BLaER1 (cell line): ENCODE results near the gene TTLL12.

Experiments used
- H3K27ac ChIP-seq: shearing (Covaris generic); formaldehyde crosslinking; 2 replicates; pipeline ENCODE4 v1.8.1; 2022
- H3K27me3 ChIP-seq: shearing (Covaris generic); formaldehyde crosslinking; 2 replicates; pipeline ENCODE4 v1.8.1; 2022
- H3K36me3 ChIP-seq: shearing (Covaris generic); formaldehyde crosslinking; 2 replicates; pipeline ENCODE4 v1.8.1; 2022
- H3K4me1 ChIP-seq: shearing (Covaris generic); formaldehyde crosslinking; 2 replicates; pipeline ENCODE4 v1.8.1; 2022
- H3K4me2 ChIP-seq: shearing (Covaris generic); formaldehyde crosslinking; 2 replicates; pipeline ENCODE4 v1.8.1; 2022
- H3K4me3 ChIP-seq: shearing (Covaris generic); formaldehyde crosslinking; 2 replicates; pipeline ENCODE4 v1.8.1; 2022
- H3K9ac ChIP-seq: shearing (Covaris generic); formaldehyde crosslinking; 2 replicates; pipeline ENCODE4 v1.8.1; 2022
- H3K9me3 ChIP-seq: shearing (Covaris generic); formaldehyde crosslinking; 2 replicates; pipeline ENCODE4 v1.8.1; 2022
- H4K20me1 ChIP-seq: shearing (Covaris generic); formaldehyde crosslinking; 2 replicates; pipeline ENCODE4 v1.8.1; 2022
- Cebpa-rat ChIP-seq: shearing (Covaris generic); IDR thresholded peaks from 2 replicates; pipeline ENCODE4 v1.8.1; 2022

The TTLL12 gene

DNA sequence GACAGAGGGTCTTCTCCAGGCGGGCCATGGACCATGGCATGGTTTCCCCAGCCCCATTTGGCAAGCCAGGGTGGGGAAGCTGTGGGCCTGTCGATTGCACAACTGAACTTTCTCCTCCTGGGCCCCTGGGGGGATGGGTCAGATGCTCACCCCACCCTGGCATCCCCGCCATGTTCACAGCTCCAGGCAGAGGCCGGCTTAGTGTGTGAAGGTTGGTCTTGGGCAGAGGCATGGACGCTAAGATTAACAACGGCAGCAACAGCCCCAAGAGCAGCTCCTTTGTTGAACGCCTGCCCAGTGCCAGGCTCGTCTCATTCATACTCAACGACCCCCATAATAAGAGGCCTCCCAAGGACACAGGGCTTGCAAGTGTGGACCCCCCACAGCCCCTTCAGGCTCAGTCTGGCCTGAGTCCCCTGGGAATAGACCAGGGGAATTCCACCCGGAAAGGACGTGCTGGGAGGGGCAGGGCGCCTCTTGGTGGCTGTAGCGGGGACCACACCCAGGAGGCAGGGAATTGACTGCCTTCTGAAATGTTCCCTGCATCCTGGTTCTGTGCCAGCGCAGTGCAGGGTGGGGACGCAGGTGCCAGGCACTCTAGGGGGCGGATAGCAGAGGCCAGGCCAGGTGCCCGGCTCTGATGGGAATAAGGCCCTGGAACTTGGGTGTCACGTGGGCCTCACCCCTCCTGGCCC is 27.3 kb downstream of the TTLL12 start:
- H3K27me3 ChIP-seq = no peaks in the 10 kb centered on the region
- no peak overlapping the region for H3K9ac ChIP-seq
- TF ChIP-seq Cebpa-rat = no peak
- H3K4me3 ChIP-seq = no peak overlapping the region
- H3K4me1 ChIP-seq = peaks cover 74% of the 10 kb centered on the region
- H3K9me3 ChIP-seq = no peaks in the 10 kb centered on the region
- H3K36me3 ChIP-seq = peaks cover 65% of the 10 kb centered on the region
- no peak overlapping the region for H3K4me2 ChIP-seq
- H4K20me1 ChIP-seq = peaks cover 98% of the 10 kb centered on the region
- no peak overlapping the region for H3K27ac ChIP-seq

- H3K36me3 ChIP-seq = peaks cover 65% of the 10 kb centered on the region
- H4K20me1 ChIP-seq = peaks cover 95% of the 10 kb centered on the region
- H3K4me2 ChIP-seq = no peak overlapping the region
- H3K27me3 ChIP-seq = no peaks in the 10 kb centered on the region
- H3K4me3 ChIP-seq = no peak overlapping the region
- H3K27ac ChIP-seq = 0 out of 2 replicates have a peak overlapping the region, but pooled peaks have one; percentile 62
- no peak for TF ChIP-seq Cebpa-rat
- no peaks in the 10 kb centered on the region for H3K9me3 ChIP-seq
- H3K4me1 ChIP-seq = peaks cover 74% of the 10 kb centered on the region
- H3K9ac ChIP-seq = no peak overlapping the region
Observed at GRCh38 chr22:43158778-43159483, 28.0 kb downstream of the TTLL12 start.

GRCh38 chr22:43157874-43158546 is 28.9 kb downstream of the TTLL12 start:
- Histone ChIP-seq H3K27me3 (no peaks in the 10 kb centered on the region), H4K20me1 (peaks cover 86% of the 10 kb centered on the region), H3K4me1 (peaks cover 70% of the 10 kb centered on the region), H3K9ac (peak overlapping the region; percentile 50; the same call in 1 of the 2 replicates), H3K4me2 (peak overlapping the region; percentile 56), H3K27ac (peak overlapping the region; percentile 62), H3K4me3 (no peak overlapping the region), H3K9me3 (no peaks in the 10 kb centered on the region), H3K36me3 (peaks cover 61% of the 10 kb centered on the region)
- no peak for TF ChIP-seq Cebpa-rat

GRCh38 chr22:43156413-43156812 is 30.5 kb downstream of the TTLL12 start:
- Histone ChIP-seq H3K9me3 (no peaks in the 10 kb centered on the region), H3K27ac (peak overlapping the region; percentile 50; the same call in 1 of the 2 replicates), H3K27me3 (no peaks in the 10 kb centered on the region), H3K9ac (peak overlapping the region; percentile 18; the same call in 1 of the 2 replicates), H3K4me3 (no peak overlapping the region), H4K20me1 (peaks cover 70% of the 10 kb centered on the region), H3K4me1 (peaks cover 60% of the 10 kb centered on the region), H3K4me2 (peak overlapping the region; percentile 82), H3K36me3 (peaks cover 46% of the 10 kb centered on the region)
- TF ChIP-seq Cebpa-rat = no peak

GRCh38 chr22:43155789-43156188 is 31.1 kb downstream of the TTLL12 start:
- Histone ChIP-seq H3K36me3 (peaks cover 40% of the 10 kb centered on the region), H4K20me1 (peaks cover 64% of the 10 kb centered on the region), H3K4me1 (peaks cover 64% of the 10 kb centered on the region), H3K4me3 (no peak overlapping the region), H3K27me3 (no peaks in the 10 kb centered on the region), H3K4me2 (peak overlapping the region; percentile 82), H3K9ac (peak overlapping the region; percentile 18; the same call in 1 of the 2 replicates), H3K27ac (peak overlapping the region; percentile 50), H3K9me3 (no peaks in the 10 kb centered on the region)
- no peak for TF ChIP-seq Cebpa-rat

GRCh38 chr22:43154887-43155536 is 31.9 kb downstream of the TTLL12 start:
- no peak for TF ChIP-seq Cebpa-rat
- Histone ChIP-seq H3K4me1 (peaks cover 70% of the 10 kb centered on the region), H4K20me1 (peaks cover 56% of the 10 kb centered on the region), H3K9me3 (no peaks in the 10 kb centered on the region), H3K4me2 (peak overlapping the region; percentile 82), H3K27me3 (no peaks in the 10 kb centered on the region), H3K9ac (peak overlapping the region; percentile 18; the same call in 1 of the 2 replicates), H3K4me3 (no peak overlapping the region), H3K36me3 (peaks cover 32% of the 10 kb centered on the region), H3K27ac (peak overlapping the region; percentile 67)

DNA sequence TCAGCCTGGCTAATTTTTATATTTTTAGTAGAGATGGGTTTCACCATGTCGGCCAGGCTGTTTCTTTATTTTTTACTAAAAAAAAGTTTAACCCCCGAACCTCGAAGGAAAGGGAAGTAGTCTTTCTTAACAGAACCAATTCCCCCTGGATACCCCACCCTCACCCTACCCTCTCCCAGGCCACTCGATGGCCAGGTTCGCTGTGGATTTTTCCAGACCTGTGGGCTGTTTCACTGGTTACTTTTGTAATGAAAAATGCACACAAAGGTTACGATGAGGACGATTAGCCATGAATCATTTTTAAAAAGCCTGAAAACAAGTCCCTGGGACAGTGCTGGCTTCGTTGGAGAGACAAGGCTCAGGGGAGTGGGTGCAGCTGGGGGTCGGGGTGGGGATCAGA is 33.0 kb downstream of the TTLL12 start:
- Histone ChIP-seq H4K20me1 (peaks cover 45% of the 10 kb centered on the region), H3K9ac (peak overlapping the region; percentile 64), H3K27ac (peak overlapping the region; percentile 67), H3K36me3 (peaks cover 21% of the 10 kb centered on the region), H3K27me3 (no peaks in the 10 kb centered on the region), H3K4me3 (peak overlapping the region; percentile 56), H3K4me2 (peak overlapping the region; percentile 82), H3K4me1 (peaks cover 73% of the 10 kb centered on the region), H3K9me3 (no peaks in the 10 kb centered on the region)
- no peak for TF ChIP-seq Cebpa-rat

DNA sequence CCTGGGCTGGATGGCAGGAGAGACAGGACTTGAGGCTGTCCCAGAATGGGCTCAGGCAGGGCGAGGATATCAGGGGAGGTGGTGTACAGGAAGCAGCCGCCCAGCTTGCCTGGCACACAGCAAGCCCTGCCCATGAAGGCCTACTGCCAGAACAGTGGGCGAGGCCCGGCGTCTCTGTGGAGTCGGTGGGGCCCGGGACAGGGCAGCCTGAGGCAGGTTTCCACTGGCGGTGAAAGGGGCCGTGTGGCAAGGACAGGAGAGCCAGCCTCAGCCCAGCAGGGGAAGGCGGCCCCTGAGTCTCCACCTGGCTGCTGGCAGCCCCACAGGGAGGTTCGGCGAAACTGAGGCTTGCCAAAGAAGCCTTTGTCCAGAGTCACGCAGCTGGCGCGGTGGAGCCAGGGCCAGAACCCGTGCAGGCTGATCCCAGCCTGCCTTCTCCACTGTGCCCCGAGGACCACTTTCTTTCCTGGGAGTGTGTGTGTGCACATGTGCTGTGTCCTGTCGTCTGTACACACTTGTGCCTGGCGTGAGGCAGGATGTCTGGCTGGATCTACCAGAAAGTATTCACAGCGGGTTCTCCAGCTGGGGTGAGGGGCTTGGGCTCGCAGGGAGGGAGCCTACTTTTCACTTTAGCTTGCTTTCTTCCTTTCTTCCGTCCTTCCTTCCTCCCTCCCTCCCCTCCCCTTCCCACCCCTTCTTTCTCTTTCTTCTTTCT is 34.4 kb downstream of the TTLL12 start:
- Histone ChIP-seq H3K9ac (peak overlapping the region; percentile 89), H3K4me2 (peak overlapping the region; percentile 99), H3K27me3 (no peaks in the 10 kb centered on the region), H3K36me3 (peaks cover 14% of the 10 kb centered on the region; the same call in 1 of the 2 replicates), H3K4me3 (peak overlapping the region; percentile 97), H3K9me3 (no peaks in the 10 kb centered on the region), H4K20me1 (peaks cover 31% of the 10 kb centered on the region), H3K4me1 (peaks cover 73% of the 10 kb centered on the region), H3K27ac (peak overlapping the region; percentile 91)
- no peak for TF ChIP-seq Cebpa-rat

GRCh38 chr22:43152003-43152356 is 35.0 kb downstream of the TTLL12 start:
- Histone ChIP-seq H3K9ac (peak overlapping the region; percentile 89), H3K27ac (peak overlapping the region; percentile 91), H3K4me3 (peak overlapping the region; percentile 97)

More at GRCh38 chr22:43152003-43152356, 35.0 kb downstream of the TTLL12 start:
- H3K36me3 ChIP-seq = peaks cover 14% of the 10 kb centered on the region; the same call in 1 of the 2 replicates
- no peaks in the 10 kb centered on the region for H3K9me3 ChIP-seq
- no peak for TF ChIP-seq Cebpa-rat
- peak overlapping the region; percentile 99 for H3K4me2 ChIP-seq
- no peaks in the 10 kb centered on the region for H3K27me3 ChIP-seq
- peaks cover 27% of the 10 kb centered on the region for H4K20me1 ChIP-seq
- peaks cover 73% of the 10 kb centered on the region for H3K4me1 ChIP-seq
